ENCODE measurements around the gene ADIPOR2. TPM values are rescaled to one million over a fixed set of nuclear protein-coding genes. Genes with fewer than 3 reads are reported as not detected.

ADIPOR2 gene
- total and polyA plus RNA-seq, 2 of the 4 experiments (the other 2 are of a cell fraction) = 20.0 to 24.9 TPM

GRCh38 chr12:1716215-1716862 is 25.5 kb downstream of the ADIPOR2 start:
- no peak overlapping the region for H4K8ac ChIP-seq (ENCODE audit: low read depth in 2 of 2, low read length in 2 of 2)
- H3K9me3 ChIP-seq (ENCODE audit: control insufficient read depth, insufficient read depth, low read length) = no peaks in the 10 kb centered on the region
- H3K18ac ChIP-seq (ENCODE audit: low read depth, low read length) = no peak overlapping the region
- peak; percentile 66 for DNase-seq
- dilution Hi-C loops (cut with HindIII; ENCODE audit: low sequenced_read_pairs, unreplicated experiment) (no loop called here), intact Hi-C loops (cut with micrococcal nuclease) (no loop called here), in situ Hi-C loops (cut with MboI; ENCODE audit: low sequenced_read_pairs) (no loop called here)
- peaks cover 3% of the 10 kb centered on the region; the same call in 1 of the 2 replicates for H3K36me3 ChIP-seq (ENCODE audit: control insufficient read depth, insufficient read depth, low read length)
- no peaks in the 10 kb centered on the region for H3K27me3 ChIP-seq (ENCODE audit: control insufficient read depth, insufficient read depth, low read length)
- H4K91ac ChIP-seq (ENCODE audit: insufficient read depth, low read depth, low read length) = no peak overlapping the region
- H4K20me1 ChIP-seq (ENCODE audit: insufficient read depth, low read length) = peaks cover 34% of the 10 kb centered on the region
- TF ChIP-seq FOS (IDR thresholded peaks at IDR 0.05; ENCODE audit: low read depth, low read length) (no peak), MAZ (IDR thresholded peaks at IDR 0.05; ENCODE audit: borderline replicate concordance, low read depth, low read length) (no peak), CEBPB (IDR thresholded peaks at IDR 0.05; ENCODE audit: low read depth, low read length) (no peak), RCOR1 (IDR thresholded peaks at IDR 0.05; ENCODE audit: insufficient replicate concordance, low read length) (no peak), SMC3 (IDR thresholded peaks at IDR 0.05; ENCODE audit: low read depth, low read length) (no peak), NFE2L2 (IDR thresholded peaks at IDR 0.05; ENCODE audit: low read depth, low read length) (no peak), MAFK (IDR thresholded peaks at IDR 0.05; ENCODE audit: low read depth, low read length) (no peak), ELK1 (IDR thresholded peaks at IDR 0.05; ENCODE audit: borderline replicate concordance, low read depth, low read length) (no peak), BHLHE40 (IDR thresholded peaks at IDR 0.05; ENCODE audit: low read depth, low read length) (no peak), CTCF (conservative IDR thresholded peaks at IDR 0.05; ENCODE audit: low read depth, low read length) (no peak), POLR2A (IDR thresholded peaks at IDR 0.05; ENCODE audit: low read depth, low read length) (no peak), RAD21 (IDR thresholded peaks at IDR 0.05; ENCODE audit: low read length) (no peak)
- no peak overlapping the region for H3K14ac ChIP-seq (replicated peaks; ENCODE audit: low read depth, low read length)
- no peak overlapping the region for H2BK15ac ChIP-seq (ENCODE audit: low read depth, low read length)
- peaks cover 3% of the 10 kb centered on the region; the same call in 1 of the 2 replicates for H3K4me1 ChIP-seq (ENCODE audit: control insufficient read depth, insufficient read depth, low read length)
- H3K79me1 ChIP-seq (ENCODE audit: low read depth in 1 of 2, low read length in 2 of 2) = peaks cover 20 to 52% of the 10 kb centered on the region in 2 experiments
- no peak overlapping the region for H3K9ac ChIP-seq (ENCODE audit: low read depth, low read length)
- no peak overlapping the region for H3K27ac ChIP-seq (ENCODE audit: insufficient read depth, low read length)
- BruUV-seq (replicated peaks) = no TSS peak
- no peak overlapping the region for H2BK120ac ChIP-seq (ENCODE audit: low read depth, low read length)
- no peak overlapping the region for H2AK5ac ChIP-seq (ENCODE audit: low read depth, low read length)
- H3K9me1 ChIP-seq (ENCODE audit: insufficient read depth, low read length) = no peaks in the 10 kb centered on the region; the same call in 1 of the 2 replicates
- no peak overlapping the region for H3K23ac ChIP-seq (ENCODE audit: low read depth, low read length)
- H3K4me3 ChIP-seq (ENCODE audit: insufficient read depth, low read depth, low read length) = no peak overlapping the region
- H3K4me2 ChIP-seq (ENCODE audit: low read depth, low read length) = peak overlapping the region; percentile 54
- no CpG with 5 or more reads among the region's 3 CpGs for WGBS, 2 experiments (ENCODE audit: extremely low coverage in 2 of 2, insufficient read length in 1 of 2)
- H2BK5ac ChIP-seq (ENCODE audit: low read depth, low read length, poor library complexity, severe bottlenecking) = no peak overlapping the region
- peak; percentile 72 for ATAC-seq (ENCODE audit: low read depth)
- POLR2A ChIA-PET (ENCODE audit: unreplicated experiment) = no interaction called here
- CTCF ChIA-PET = no interaction called here
- no peak overlapping the region for H4K5ac ChIP-seq (ENCODE audit: low read depth, low read length)
- H2AFZ ChIP-seq (replicated peaks; ENCODE audit: low read length, poor library complexity) = no peak overlapping the region
- no peak overlapping the region for H2AK9ac ChIP-seq (replicated peaks; ENCODE audit: low read depth, low read length, poor library complexity)
- H3K4ac ChIP-seq (ENCODE audit: low read depth, low read length) = no peak overlapping the region
- no peak overlapping the region for H2BK20ac ChIP-seq (ENCODE audit: low read depth, low read length)
- H3K56ac ChIP-seq (ENCODE audit: extremely low read depth, insufficient read depth, low read length) = no peak overlapping the region
